ENCODE results near the gene RAE1. TPM values are rescaled to one million over a fixed set of nuclear protein-coding genes. Genes with fewer than 3 reads are reported as not detected.

RAE1 gene
- total RNA-seq, 1 donor from 2014 or later, result 17.6 TPM

GRCh38 chr20:57320358-57320757, 30.7 kb upstream of the RAE1 start:
- Mint-ChIP-seq H3K27ac (ENCODE audit: unreplicated experiment) (no peak overlapping the region), H3K36me3 (ENCODE audit: low read depth) (no peaks in the 10 kb centered on the region), H3K9me3 (ENCODE audit: low read depth) (no peaks in the 10 kb centered on the region), H3K4me1 (ENCODE audit: low read depth) (peaks cover 8% of the 10 kb centered on the region), H3K4me3 (ENCODE audit: unreplicated experiment) (no peak overlapping the region), H3K27me3 (ENCODE audit: low read depth) (peaks cover 57% of the 10 kb centered on the region)
- no peak for TF ChIP-seq CTCF (IDR thresholded peaks at IDR 0.05)
- DNase-seq (ENCODE audit: low spot score), result no peak

GRCh38 chr20:57321142-57321541, 29.9 kb upstream of the RAE1 start:
- Mint-ChIP-seq H3K27me3 (ENCODE audit: low read depth) (peaks cover 53% of the 10 kb centered on the region), H3K4me3 (ENCODE audit: unreplicated experiment) (no peak overlapping the region), H3K9me3 (ENCODE audit: low read depth) (no peaks in the 10 kb centered on the region), H3K4me1 (ENCODE audit: low read depth) (peaks cover 8% of the 10 kb centered on the region), H3K27ac (ENCODE audit: unreplicated experiment) (no peak overlapping the region), H3K36me3 (ENCODE audit: low read depth) (no peaks in the 10 kb centered on the region)
- TF ChIP-seq CTCF (IDR thresholded peaks at IDR 0.05), result no peak
- no peak for DNase-seq (ENCODE audit: low spot score)

DNA sequence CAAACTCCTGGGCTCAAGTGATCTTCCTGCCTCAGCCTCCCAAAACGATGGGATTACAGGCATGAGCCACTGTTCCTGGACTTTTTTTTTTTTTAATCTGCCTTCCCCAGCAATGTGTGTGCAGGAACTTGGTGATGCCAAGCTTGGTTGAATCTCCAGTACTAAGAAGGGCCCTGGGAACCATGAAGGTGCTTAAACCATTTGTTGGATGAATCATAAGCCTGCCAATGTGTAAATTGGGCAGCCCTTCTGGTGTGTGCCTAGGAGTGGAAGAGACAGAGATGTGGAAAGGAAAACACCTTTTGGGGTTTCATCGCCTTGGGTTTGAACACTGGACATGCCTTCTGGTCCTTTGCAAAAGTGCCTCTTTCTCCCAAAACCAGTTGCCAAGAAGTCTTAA, 28.6 kb upstream of the RAE1 start:
- Mint-ChIP-seq H3K27me3 (ENCODE audit: low read depth) (peaks cover 65% of the 10 kb centered on the region), H3K4me3 (ENCODE audit: unreplicated experiment) (no peak overlapping the region), H3K9me3 (ENCODE audit: low read depth) (no peaks in the 10 kb centered on the region), H3K27ac (ENCODE audit: unreplicated experiment) (no peak overlapping the region), H3K36me3 (ENCODE audit: low read depth) (peaks cover 1% of the 10 kb centered on the region), H3K4me1 (ENCODE audit: low read depth) (peaks cover 8% of the 10 kb centered on the region)
- no peak for TF ChIP-seq CTCF (IDR thresholded peaks at IDR 0.05)
- DNase-seq (ENCODE audit: low spot score), result no peak

DNA sequence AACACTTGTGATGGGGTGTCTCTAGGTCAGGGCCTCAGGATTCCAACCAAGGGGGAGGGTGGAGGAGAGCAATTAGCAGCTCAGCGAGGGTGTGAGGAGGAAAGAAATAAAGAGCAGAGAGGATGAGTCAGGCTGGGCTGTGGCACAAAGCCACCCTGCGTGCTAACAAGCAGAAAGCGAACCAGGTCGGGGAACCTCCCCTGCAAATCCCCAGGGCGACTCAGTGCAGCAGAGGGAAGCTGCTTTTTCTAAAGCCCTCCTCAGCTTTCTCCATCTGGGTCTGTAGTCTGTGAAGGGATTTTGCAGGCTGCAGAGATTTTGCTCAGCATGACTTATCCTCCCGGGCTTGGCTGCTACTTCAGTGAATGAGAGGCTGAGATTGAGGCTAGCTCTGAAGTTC, 28.0 kb upstream of the RAE1 start:
- no peak for DNase-seq (ENCODE audit: low spot score)
- peaks cover 63% of the 10 kb centered on the region for H3K27me3 Mint-ChIP-seq (ENCODE audit: low read depth)
- H3K9me3 Mint-ChIP-seq (ENCODE audit: low read depth), result no peaks in the 10 kb centered on the region
- H3K36me3 Mint-ChIP-seq (ENCODE audit: low read depth), result peaks cover 1% of the 10 kb centered on the region
- H3K4me3 Mint-ChIP-seq (ENCODE audit: unreplicated experiment), result no peak overlapping the region
- H3K27ac Mint-ChIP-seq (ENCODE audit: unreplicated experiment), result peak overlapping the region; percentile 6
- TF ChIP-seq CTCF (IDR thresholded peaks at IDR 0.05), result no peak
- peaks cover 8% of the 10 kb centered on the region for H3K4me1 Mint-ChIP-seq (ENCODE audit: low read depth)

GRCh38 chr20:57325632-57326356, 25.3 kb upstream of the RAE1 start:
- H3K4me1 Mint-ChIP-seq (ENCODE audit: low read depth), result peaks cover 8% of the 10 kb centered on the region

More at GRCh38 chr20:57325632-57326356, 25.3 kb upstream of the RAE1 start:
- no peak overlapping the region for H3K27ac Mint-ChIP-seq (ENCODE audit: unreplicated experiment)
- TF ChIP-seq CTCF (IDR thresholded peaks at IDR 0.05), result no peak
- H3K36me3 Mint-ChIP-seq (ENCODE audit: low read depth), result peaks cover 1% of the 10 kb centered on the region
- DNase-seq (ENCODE audit: low spot score), result no peak
- H3K9me3 Mint-ChIP-seq (ENCODE audit: low read depth), result no peaks in the 10 kb centered on the region
- H3K4me3 Mint-ChIP-seq (ENCODE audit: unreplicated experiment), result no peak overlapping the region
- peaks cover 54% of the 10 kb centered on the region for H3K27me3 Mint-ChIP-seq (ENCODE audit: low read depth)

Data from chondrocyte (in vitro differentiated cells).